Erythroblast (primary cell): Measurements from ENCODE around the gene AMIGO2.

Experiments used
- GATA1 ChIP-seq: IDR thresholded peaks from 2 replicates; pipeline ENCODE4 v1.6.1; 2011; ENCODE audit warnings: low read depth, mild to moderate bottlenecking, control low read depth, low read length, moderate library complexity
- POLR2A ChIP-seq: IDR thresholded peaks from 2 replicates; pipeline ENCODE4 v1.6.1; 2011; ENCODE audit warnings: mild to moderate bottlenecking, low read length

GRCh38 chr12:47098099-47098498 lies 18.3 kb upstream of the AMIGO2 start:
- TF ChIP-seq POLR2A (no peak), GATA1 (no peak)
